ENCODE results near the gene KCTD6.

Gene KCTD6

DNA sequence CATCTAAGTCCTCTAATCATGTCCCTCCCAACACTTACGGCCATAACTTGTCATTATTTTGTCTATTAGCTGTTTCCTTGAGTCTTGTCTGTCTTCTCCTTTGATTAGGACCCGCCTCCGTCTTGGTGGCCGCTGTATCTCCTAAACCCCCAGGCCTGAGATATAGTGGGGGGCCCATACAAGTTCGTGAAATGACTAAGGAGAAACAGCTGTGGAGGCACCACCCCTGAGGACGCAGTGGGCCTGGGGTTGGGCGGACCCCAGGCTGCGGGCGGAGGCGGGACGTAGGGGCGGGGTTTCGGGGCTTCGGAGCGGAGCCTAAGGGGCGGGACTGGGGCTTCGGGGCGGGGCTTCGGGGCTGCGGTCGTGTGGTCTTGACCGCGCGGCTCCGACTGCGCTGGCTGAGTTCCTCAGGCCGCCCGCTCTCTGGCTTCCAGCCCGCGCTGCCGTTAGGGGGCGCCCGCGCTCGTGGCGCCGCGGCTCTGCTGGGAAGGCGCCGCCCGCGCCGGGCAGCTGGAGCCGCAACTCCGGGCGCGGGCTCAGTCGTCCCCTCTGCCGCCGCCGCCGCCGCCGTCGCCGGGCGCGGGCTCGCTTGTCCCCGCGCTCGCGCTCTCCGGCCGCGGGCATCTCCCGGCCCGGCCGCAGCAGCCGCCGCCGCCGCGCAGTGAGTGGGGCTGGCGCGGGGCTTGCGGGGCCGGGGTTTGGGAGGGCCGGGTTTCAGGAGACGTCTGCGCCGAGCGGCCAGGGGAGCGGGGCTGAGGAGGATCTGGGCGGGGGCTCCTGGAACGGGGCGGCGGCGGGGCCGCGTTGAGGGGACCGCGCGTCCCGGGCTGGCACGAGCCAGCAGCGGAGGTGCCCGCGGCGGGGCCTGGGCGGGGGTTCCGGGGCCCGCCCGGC is at the start of gene KCTD6:
KCTD6 (plus strand) TSS at position 591 of the 897 bp plus-strand sequence. CDS start 6,660 bp downstream, outside the sequence.
- Histone ChIP-seq H3K36me3 (replicated peaks) (no peaks in the 10 kb centered on the region), H3K4me1 (peaks cover 34% of the 10 kb centered on the region), H3K9me3 (no peaks in the 10 kb centered on the region), H3K27me3 (ENCODE audit: low read depth) (no peaks in the 10 kb centered on the region), H3K4me3 (peak within 1 kb of the TSS; percentile 60)
- in situ Hi-C loops (cut with MboI; ENCODE audit: low sequenced_read_pairs): loop anchor here (10.0 kb wide), 1 partner anchor 167 kb away; no protein-coding TSS in a partner anchor
- DNase-seq (ENCODE audit: low spot score in 2 of 2): peak; percentile 82 to 97

DNA sequence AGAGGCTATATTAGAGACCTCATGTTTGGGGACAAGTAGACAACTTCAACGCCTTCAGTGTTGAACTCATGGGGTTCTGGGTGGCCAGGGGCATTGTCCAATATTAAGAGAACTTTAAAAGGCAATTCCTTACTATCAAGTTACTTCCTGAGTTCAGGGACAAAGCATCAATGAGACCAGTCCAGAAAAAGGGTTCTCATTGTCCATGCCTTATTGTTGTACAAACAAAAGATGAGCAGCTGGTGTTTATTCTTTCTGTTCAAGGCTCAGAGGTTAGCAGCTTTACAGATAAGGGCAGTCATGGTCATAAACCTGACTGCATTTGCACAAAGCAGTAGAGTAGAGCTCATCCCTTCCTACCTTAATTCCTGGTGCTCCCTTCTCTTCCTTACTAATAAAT is 39.7 kb upstream of the KCTD6 start:
- in situ Hi-C loops (cut with MboI; ENCODE audit: low sequenced_read_pairs): no loop called here
- Histone ChIP-seq H3K27me3 (ENCODE audit: low read depth) (no peaks in the 10 kb centered on the region), H3K4me1 (peaks cover 11% of the 10 kb centered on the region), H3K4me3 (no peak overlapping the region), H3K9me3 (peaks cover 15% of the 10 kb centered on the region), H3K36me3 (replicated peaks) (no peaks in the 10 kb centered on the region)
- DNase-seq (ENCODE audit: low spot score in 2 of 2): peak; percentile 24 to 46

DNA sequence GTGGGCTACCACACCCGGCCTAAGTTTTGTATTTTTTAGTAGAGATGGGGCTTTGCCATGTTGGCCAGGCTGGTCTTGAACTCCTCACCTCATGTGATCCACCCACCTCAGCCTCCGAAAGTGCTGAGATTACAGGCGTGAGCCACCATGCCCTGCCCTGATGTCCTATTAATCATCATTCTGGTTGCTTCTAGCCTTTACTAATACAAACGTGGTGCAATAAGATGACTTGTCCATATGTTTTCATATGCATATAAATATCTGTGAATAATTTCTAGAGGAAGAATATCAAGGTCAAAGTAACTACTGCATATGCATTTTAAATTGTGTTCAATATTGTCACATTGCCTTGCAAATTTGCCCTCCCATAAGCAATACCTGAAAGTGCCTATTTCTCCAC is 32.7 kb upstream of the KCTD6 start:
- in situ Hi-C loops (cut with MboI; ENCODE audit: low sequenced_read_pairs): no loop called here
- no peak for DNase-seq (ENCODE audit: low spot score in 2 of 2)
- Histone ChIP-seq H3K9me3 (0 out of 2 replicates have a peak, but pooled peaks cover 4% of the 10 kb centered on the region), H3K4me3 (no peak overlapping the region), H3K4me1 (peaks cover 3% of the 10 kb centered on the region; the same call in 1 of the 2 replicates), H3K27me3 (ENCODE audit: low read depth) (no peaks in the 10 kb centered on the region), H3K36me3 (replicated peaks) (no peaks in the 10 kb centered on the region)

DNA sequence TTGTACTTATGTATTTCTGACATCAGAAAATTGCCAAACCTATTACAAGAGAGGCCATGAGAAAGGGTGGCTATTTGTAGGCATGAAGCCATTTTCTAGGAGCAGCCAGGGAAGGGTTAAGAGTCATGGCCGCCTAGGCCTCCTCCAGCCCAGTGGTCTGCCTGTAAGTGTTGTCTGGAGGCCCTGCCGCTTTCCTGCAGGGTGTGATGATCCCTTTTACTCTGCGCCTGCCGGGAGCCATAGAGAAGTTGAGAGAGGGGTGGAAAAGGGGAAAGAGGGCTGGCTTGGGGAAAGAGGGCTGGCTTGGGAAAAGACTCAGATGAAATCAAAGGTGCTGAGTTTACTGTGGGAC is 29.1 kb upstream of the KCTD6 start:
- H3K36me3 ChIP-seq (replicated peaks): no peaks in the 10 kb centered on the region
- peaks cover 3% of the 10 kb centered on the region; the same call in 1 of the 2 replicates for H3K4me1 ChIP-seq
- no peaks in the 10 kb centered on the region for H3K9me3 ChIP-seq
- DNase-seq (ENCODE audit: low spot score in 2 of 2): no peak
- H3K4me3 ChIP-seq: no peak overlapping the region
- no peaks in the 10 kb centered on the region for H3K27me3 ChIP-seq (ENCODE audit: low read depth)
- in situ Hi-C loops (cut with MboI; ENCODE audit: low sequenced_read_pairs): no loop called here

DNA sequence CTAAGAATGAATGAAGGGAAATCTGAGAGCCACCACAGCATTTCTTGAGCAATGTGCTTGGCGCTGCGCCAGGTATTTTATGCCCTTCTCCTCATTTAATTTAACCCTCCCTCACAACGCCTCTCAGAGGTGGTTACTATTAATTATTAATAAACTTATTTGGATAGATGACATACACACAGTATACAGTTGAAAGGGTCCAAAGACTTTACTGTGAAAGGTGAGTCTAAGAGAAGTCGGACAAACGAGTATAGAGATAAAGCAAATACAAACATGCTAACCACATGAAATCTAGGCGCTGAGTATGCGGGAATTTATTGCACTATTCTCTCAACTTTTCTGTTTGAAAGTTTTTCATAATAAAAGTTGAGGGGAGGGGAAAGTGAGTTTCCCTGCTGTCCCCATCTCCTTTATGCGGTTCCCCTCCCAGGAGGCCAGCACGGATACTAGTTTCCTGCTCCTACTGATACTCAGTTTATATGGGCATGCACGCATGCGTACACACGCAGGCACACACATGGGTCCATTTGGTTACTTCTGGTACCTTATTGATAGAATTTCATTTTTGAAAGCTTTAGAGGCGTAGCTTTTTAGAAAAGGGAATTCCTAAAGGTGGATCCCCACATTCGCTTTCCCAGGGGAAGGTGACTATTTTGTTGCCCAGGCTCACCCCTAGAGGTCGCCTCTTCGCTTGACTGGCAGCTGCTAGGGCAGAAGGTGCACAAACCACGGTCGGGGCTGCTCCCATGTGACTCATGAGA is 28.5 kb upstream of the KCTD6 start:
- H3K4me3 ChIP-seq: no peak overlapping the region

DNA sequence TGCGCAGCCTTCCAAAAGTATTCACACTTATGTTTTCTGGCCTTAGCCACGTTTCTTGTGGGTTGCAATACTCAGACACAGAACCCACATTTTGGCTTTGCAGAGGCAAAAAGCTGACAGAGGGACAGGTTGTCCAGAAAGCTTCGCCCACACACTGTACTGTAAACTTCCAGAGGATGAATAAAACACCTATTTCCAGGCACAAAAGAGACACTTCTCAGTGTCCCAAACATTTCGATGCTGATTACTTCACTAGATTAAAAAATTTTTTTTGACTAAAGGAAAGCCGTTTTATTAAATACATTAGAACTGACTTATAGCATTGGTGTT is 28.0 kb upstream of the KCTD6 start:
- H3K36me3 ChIP-seq (replicated peaks): no peaks in the 10 kb centered on the region
- no peaks in the 10 kb centered on the region for H3K9me3 ChIP-seq
- H3K27me3 ChIP-seq (ENCODE audit: low read depth): no peaks in the 10 kb centered on the region
- DNase-seq (ENCODE audit: low spot score in 2 of 2): no peak
- H3K4me1 ChIP-seq: peaks cover 3% of the 10 kb centered on the region; the same call in 1 of the 2 replicates
- in situ Hi-C loops (cut with MboI; ENCODE audit: low sequenced_read_pairs): no loop called here
- H3K4me3 ChIP-seq: no peak overlapping the region

More for the DNA sequence above, 28.5 kb upstream of the KCTD6 start:
- DNase-seq (ENCODE audit: low spot score in 2 of 2): peak; percentile 50 to 87
- H3K9me3 ChIP-seq: no peaks in the 10 kb centered on the region
- H3K36me3 ChIP-seq (replicated peaks): no peaks in the 10 kb centered on the region
- H3K27me3 ChIP-seq (ENCODE audit: low read depth): no peaks in the 10 kb centered on the region
- peaks cover 3% of the 10 kb centered on the region; the same call in 1 of the 2 replicates for H3K4me1 ChIP-seq
- in situ Hi-C loops (cut with MboI; ENCODE audit: low sequenced_read_pairs): no loop called here

DNA sequence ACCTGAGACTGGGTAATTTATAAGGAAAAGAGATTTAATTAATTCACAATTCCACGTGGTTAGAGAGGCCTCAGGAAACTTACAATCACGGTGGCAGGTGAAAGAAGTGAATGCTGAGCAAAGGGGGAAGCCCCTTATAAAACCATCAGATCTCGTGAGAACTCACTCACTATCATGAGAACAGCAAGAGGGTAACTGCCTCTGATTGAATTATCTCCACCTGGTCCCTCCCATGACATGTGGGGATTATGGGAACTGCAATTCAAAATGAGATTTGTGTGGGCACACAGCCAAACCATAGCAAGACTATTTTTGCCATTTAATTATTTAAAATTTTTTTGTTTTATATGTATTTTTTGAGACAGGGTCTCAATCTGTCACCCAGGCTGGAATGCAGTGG is 27.0 kb upstream of the KCTD6 start:
- Histone ChIP-seq H3K4me3 (no peak overlapping the region), H3K9me3 (no peaks in the 10 kb centered on the region), H3K36me3 (replicated peaks) (no peaks in the 10 kb centered on the region), H3K4me1 (peaks cover 3% of the 10 kb centered on the region; the same call in 1 of the 2 replicates), H3K27me3 (ENCODE audit: low read depth) (no peaks in the 10 kb centered on the region)
- in situ Hi-C loops (cut with MboI; ENCODE audit: low sequenced_read_pairs): no loop called here
- no peak for DNase-seq (ENCODE audit: low spot score in 2 of 2)

DNA sequence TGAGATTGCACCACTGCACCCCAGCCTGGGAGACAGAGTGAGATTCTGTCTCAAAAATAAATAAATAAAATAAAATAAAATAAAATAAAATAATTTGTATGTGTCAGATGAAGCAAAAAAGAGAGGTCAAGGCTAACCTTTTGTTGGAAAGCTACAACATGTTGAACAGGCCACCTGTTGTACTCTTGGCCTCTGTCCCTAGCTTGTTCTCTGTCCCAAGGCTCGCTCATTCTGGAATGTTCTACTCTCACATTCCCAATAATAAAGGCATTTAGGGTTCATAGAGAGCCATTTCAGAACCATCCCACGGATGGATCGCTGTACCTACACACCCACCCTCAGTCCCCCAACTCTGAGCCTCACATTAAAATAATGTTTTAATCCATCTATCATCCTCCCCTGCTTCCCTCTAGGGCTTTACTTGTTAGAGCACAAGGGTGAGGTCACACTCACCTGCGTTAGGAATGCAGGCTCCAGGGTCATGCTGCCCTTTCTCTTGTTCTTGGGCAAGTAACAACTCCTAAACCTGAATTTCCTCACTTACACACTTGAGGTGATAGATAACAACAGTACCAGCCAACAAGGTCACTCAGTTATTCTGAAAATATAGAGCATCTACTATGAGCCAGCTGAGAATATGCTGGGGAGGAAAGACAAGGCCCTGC is 24.9 kb upstream of the KCTD6 start:
- Histone ChIP-seq H3K27me3 (ENCODE audit: low read depth) (no peaks in the 10 kb centered on the region), H3K4me1 (peaks cover 7% of the 10 kb centered on the region; the same call in 1 of the 2 replicates), H3K4me3 (no peak overlapping the region), H3K36me3 (replicated peaks) (no peaks in the 10 kb centered on the region), H3K9me3 (no peaks in the 10 kb centered on the region)
- DNase-seq (ENCODE audit: low spot score in 2 of 2): no peak
- in situ Hi-C loops (cut with MboI; ENCODE audit: low sequenced_read_pairs): no loop called here

DNA sequence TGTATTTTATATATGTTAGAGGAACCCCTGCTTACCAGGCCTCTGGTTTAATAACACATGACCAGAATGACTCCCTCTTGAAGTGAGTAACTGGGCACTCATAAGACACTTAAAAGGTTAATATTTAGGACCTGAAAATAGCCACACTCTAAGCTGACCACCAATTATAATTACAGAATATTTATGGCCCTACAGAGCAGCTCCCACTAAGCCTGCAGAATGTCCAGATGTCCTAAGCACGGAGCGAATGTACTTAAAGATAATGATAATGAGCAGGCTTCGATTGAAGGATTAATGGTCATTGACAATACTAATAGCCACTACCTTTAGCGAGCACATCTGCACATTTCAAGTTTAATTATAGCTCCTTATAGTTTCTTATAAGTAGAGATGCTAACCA is 22.8 kb upstream of the KCTD6 start:
- Histone ChIP-seq H3K9me3 (no peaks in the 10 kb centered on the region), H3K27me3 (ENCODE audit: low read depth) (no peaks in the 10 kb centered on the region), H3K4me3 (no peak overlapping the region), H3K36me3 (replicated peaks) (no peaks in the 10 kb centered on the region), H3K4me1 (peaks cover 3% of the 10 kb centered on the region; the same call in 1 of the 2 replicates)
- in situ Hi-C loops (cut with MboI; ENCODE audit: low sequenced_read_pairs): no loop called here
- no peak for DNase-seq (ENCODE audit: low spot score in 2 of 2)

DNA sequence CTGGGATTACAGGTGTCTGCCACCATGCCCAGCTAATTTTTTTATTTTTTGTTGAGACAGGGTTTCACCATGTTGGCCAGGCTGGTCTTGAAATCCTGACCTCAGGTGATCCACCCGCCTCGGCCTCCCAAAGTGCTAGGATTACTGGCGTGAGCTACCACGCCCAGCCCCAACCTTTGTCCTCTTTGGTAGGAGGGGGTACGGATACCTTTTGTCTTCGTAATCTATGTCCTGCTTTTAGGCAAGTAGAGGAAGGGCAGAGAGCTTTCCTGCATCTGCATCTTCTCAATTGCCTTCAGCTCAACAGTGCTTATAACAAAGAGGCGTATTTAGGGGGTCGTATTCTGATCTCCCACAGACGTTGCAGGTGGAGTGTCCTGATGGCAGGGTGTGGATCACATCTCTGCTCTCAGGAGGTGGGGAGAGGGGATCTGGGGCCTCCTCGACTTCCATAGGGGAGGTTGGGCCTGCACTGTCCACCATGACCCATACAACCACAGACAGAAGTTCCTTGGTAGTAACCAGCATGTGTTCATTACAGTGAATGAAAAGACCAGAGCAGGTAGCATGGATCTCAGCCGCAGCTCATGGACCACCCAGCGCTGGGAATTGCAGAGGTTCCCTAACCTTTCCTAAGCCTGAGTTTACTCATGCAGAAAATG is 21.4 kb upstream of the KCTD6 start:
- Histone ChIP-seq H3K36me3 (replicated peaks) (no peaks in the 10 kb centered on the region), H3K9me3 (no peaks in the 10 kb centered on the region), H3K27me3 (ENCODE audit: low read depth) (no peaks in the 10 kb centered on the region), H3K4me1 (peaks cover 3% of the 10 kb centered on the region; the same call in 1 of the 2 replicates), H3K4me3 (no peak overlapping the region)
- no peak for DNase-seq (ENCODE audit: low spot score in 2 of 2)
- in situ Hi-C loops (cut with MboI; ENCODE audit: low sequenced_read_pairs): no loop called here

DNA sequence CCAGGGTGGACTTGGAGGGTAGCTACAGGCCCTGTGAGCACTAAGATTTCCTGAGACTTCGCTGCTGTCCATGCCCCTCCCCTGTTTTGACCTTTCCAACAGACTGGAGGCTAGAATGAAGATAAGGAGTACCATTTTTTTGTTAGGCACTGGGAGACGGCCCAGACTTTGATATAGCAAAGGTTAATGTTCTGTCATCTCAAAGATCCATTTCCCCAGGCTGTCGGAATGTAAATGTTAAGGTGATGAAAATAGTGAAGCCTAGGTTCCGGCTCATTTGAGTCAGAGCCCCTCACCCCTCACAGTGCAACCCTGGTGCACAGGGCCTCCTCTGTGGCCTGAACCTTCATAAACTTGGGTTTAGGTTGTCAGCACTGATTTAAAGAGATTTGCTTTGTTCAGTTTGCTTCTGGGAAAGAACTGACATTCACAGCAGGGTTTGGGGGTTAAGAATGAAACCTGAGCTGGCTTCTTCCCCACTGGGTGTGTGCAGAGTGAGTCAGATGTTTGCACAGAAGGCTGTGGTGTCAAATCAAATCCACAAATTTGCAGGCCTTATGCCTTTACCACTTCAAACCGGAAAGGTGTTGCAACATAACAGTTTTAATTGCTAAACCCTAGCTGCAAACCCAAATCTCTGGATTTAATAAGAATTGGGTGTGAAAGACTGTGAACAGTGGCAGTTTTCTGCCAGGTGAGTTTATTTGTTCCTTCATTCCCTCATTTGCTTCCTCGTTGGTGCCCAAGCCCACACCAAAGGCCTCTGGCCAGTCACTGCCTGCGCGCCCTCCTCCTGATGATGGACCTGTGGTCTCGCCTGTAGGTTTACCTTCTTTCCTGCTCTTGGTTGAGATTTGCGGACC is 20.6 kb upstream of the KCTD6 start:
- Histone ChIP-seq H3K4me3 (no peak overlapping the region), H3K36me3 (replicated peaks) (no peaks in the 10 kb centered on the region), H3K9me3 (no peaks in the 10 kb centered on the region), H3K27me3 (ENCODE audit: low read depth) (no peaks in the 10 kb centered on the region), H3K4me1 (peaks cover 3% of the 10 kb centered on the region; the same call in 1 of the 2 replicates)
- DNase-seq (ENCODE audit: low spot score in 2 of 2): no peak
- in situ Hi-C loops (cut with MboI; ENCODE audit: low sequenced_read_pairs): no loop called here

DNA sequence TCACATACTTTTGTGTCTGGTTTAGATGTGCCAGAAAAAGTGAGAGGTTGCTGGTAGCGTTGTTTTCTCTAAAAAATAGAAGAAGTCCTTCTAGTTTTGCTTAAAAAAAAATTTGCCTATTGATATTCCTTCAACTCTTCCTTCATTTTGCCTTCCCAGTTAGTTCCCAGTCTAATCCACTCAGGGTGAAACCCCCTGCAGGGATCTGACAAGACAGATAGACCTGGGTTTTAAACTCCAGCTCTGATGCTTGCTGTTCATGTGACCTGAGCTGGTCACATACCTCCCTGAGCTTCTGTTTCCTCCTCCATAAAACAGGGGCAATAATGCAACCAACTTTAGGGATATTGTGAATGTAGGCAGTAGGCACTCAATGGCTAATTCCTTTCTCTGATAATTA is 18.6 kb upstream of the KCTD6 start:
- Histone ChIP-seq H3K4me3 (no peak overlapping the region), H3K36me3 (replicated peaks) (no peaks in the 10 kb centered on the region), H3K4me1 (peaks cover 3% of the 10 kb centered on the region; the same call in 1 of the 2 replicates), H3K9me3 (no peaks in the 10 kb centered on the region), H3K27me3 (ENCODE audit: low read depth) (no peaks in the 10 kb centered on the region)
- DNase-seq (ENCODE audit: low spot score in 2 of 2): no peak
- in situ Hi-C loops (cut with MboI; ENCODE audit: low sequenced_read_pairs): no loop called here
